Measurements from ENCODE around the gene PLIN3. TPM values are rescaled to one million over a fixed set of nuclear protein-coding genes. Genes with fewer than 3 reads are reported as not detected.
A peak's percentile ranks its signal among the peaks of the same experiment; 100 is the strongest.
"Not testable (repeated sequence)": the region's sequence is repeated elsewhere in the genome, so short reads cannot be mapped to it uniquely, and the experiment has no call there.

Gene PLIN3
- total and polyA plus RNA-seq, 5 donors from 2014 or later, result 26.5 to 35.6 (median 31.2) TPM

GRCh38 chr19:4902796-4903195 is 35.3 kb upstream of the PLIN3 start, which contains the start of gene ARRDC5:
TSS of gene ARRDC5 (minus strand) at chr19:4902896. CDS start at chr19:4902825, 71 bp downstream.
- DNase-seq (no peak), ATAC-seq (ENCODE audit: low read depth in 2 of 2) (no peak)
- Mint-ChIP-seq H3K4me3 (no peak within 1 kb of the TSS), H3K27ac (peak within 1 kb of the TSS in 2 of 3 donors; percentile 25 to 61), H3K4me1 (peaks cover 0 to 12% (median 5%) of the 10 kb centered on the region in 4 donors), H3K9me3 (no peaks in the 10 kb centered on the region), H3K27me3 (no peaks in the 10 kb centered on the region), H3K36me3 (peaks cover 6% of the 10 kb centered on the region)
- no peaks in the 10 kb centered on the region for H3K27me3 ChIP-seq (ENCODE audit: control insufficient read depth, insufficient read depth, low read length)
- H3K36me3 ChIP-seq (ENCODE audit: control insufficient read depth, insufficient read depth, low read length), result peaks cover 5% of the 10 kb centered on the region
- H3K4me3 ChIP-seq (ENCODE audit: low read depth, low read length), result no peak within 1 kb of the TSS
- no peaks in the 10 kb centered on the region for H3K4me1 ChIP-seq (ENCODE audit: control insufficient read depth, insufficient read depth, low read length, poor library complexity, severe bottlenecking)
- H3K27ac ChIP-seq (ENCODE audit: insufficient read depth, low read length, poor library complexity, severe bottlenecking), result no peak within 1 kb of the TSS
- no peaks in the 10 kb centered on the region for H3K9me3 ChIP-seq (ENCODE audit: control insufficient read depth in 2 of 2, low read length in 2 of 2)

GRCh38 chr19:4900879-4901278 is 33.4 kb upstream of the PLIN3 start:
- H3K4me3 ChIP-seq (ENCODE audit: low read depth, low read length); H3K4me3 Mint-ChIP-seq; H3K4me1 ChIP-seq (ENCODE audit: control insufficient read depth, insufficient read depth, low read length, poor library complexity, severe bottlenecking); DNase-seq; H3K27ac Mint-ChIP-seq; H3K4me1 Mint-ChIP-seq; H3K27me3 Mint-ChIP-seq; H3K36me3 ChIP-seq (ENCODE audit: control insufficient read depth, insufficient read depth, low read length); H3K9me3 ChIP-seq (ENCODE audit: control insufficient read depth in 2 of 2, low read length in 2 of 2); H3K27ac ChIP-seq (ENCODE audit: insufficient read depth, low read length, poor library complexity, severe bottlenecking); H3K27me3 ChIP-seq (ENCODE audit: control insufficient read depth, insufficient read depth, low read length); H3K36me3 Mint-ChIP-seq; ATAC-seq (ENCODE audit: low read depth in 2 of 2); H3K9me3 Mint-ChIP-seq: not testable (repeated sequence)

GRCh38 chr19:4897146-4897545 is 29.7 kb upstream of the PLIN3 start:
- Histone ChIP-seq H3K4me1 (ENCODE audit: control insufficient read depth, insufficient read depth, low read length, poor library complexity, severe bottlenecking) (no peaks in the 10 kb centered on the region), H3K9me3 (ENCODE audit: control insufficient read depth in 2 of 2, low read length in 2 of 2) (no peaks in the 10 kb centered on the region), H3K4me3 (ENCODE audit: low read depth, low read length) (no peak overlapping the region), H3K27ac (ENCODE audit: insufficient read depth, low read length, poor library complexity, severe bottlenecking) (no peak overlapping the region), H3K27me3 (ENCODE audit: control insufficient read depth, insufficient read depth, low read length) (no peaks in the 10 kb centered on the region), H3K36me3 (ENCODE audit: control insufficient read depth, insufficient read depth, low read length) (no peaks in the 10 kb centered on the region)
- Mint-ChIP-seq H3K27me3 (no peaks in the 10 kb centered on the region), H3K27ac (no peak overlapping the region), H3K4me3 (no peak overlapping the region), H3K4me1 (peaks cover 0 to 10% (median 4%) of the 10 kb centered on the region in 4 donors), H3K9me3 (no peaks in the 10 kb centered on the region), H3K36me3 (peaks cover 6% of the 10 kb centered on the region)
- ATAC-seq (ENCODE audit: low read depth in 2 of 2) (no peak), DNase-seq (no peak)

GRCh38 chr19:4896372-4896771 is 28.9 kb upstream of the PLIN3 start:
- no peak overlapping the region for H3K27ac ChIP-seq (ENCODE audit: insufficient read depth, low read length, poor library complexity, severe bottlenecking)
- Mint-ChIP-seq H3K4me1 (peaks cover 0 to 8% (median 3%) of the 10 kb centered on the region in 4 donors), H3K27ac (peak overlapping the region in 1 of 3 donors; percentile 36), H3K4me3 (no peak overlapping the region), H3K27me3 (no peaks in the 10 kb centered on the region), H3K9me3 (no peaks in the 10 kb centered on the region), H3K36me3 (peaks cover 3% of the 10 kb centered on the region)
- H3K4me3 ChIP-seq (ENCODE audit: low read depth, low read length), result no peak overlapping the region
- DNase-seq, result no peak
- ATAC-seq (ENCODE audit: low read depth in 2 of 2), result no peak
- no peaks in the 10 kb centered on the region for H3K4me1 ChIP-seq (ENCODE audit: control insufficient read depth, insufficient read depth, low read length, poor library complexity, severe bottlenecking)
- H3K27me3 ChIP-seq (ENCODE audit: control insufficient read depth, insufficient read depth, low read length), result no peaks in the 10 kb centered on the region
- no peaks in the 10 kb centered on the region for H3K36me3 ChIP-seq (ENCODE audit: control insufficient read depth, insufficient read depth, low read length)
- no peaks in the 10 kb centered on the region for H3K9me3 ChIP-seq (ENCODE audit: control insufficient read depth in 2 of 2, low read length in 2 of 2)

- H3K27me3 ChIP-seq (ENCODE audit: control insufficient read depth, insufficient read depth, low read length); H3K9me3 ChIP-seq (ENCODE audit: control insufficient read depth in 2 of 2, low read length in 2 of 2); H3K4me3 ChIP-seq (ENCODE audit: low read depth, low read length); H3K4me3 Mint-ChIP-seq; H3K27ac ChIP-seq (ENCODE audit: insufficient read depth, low read length, poor library complexity, severe bottlenecking); DNase-seq; H3K27me3 Mint-ChIP-seq; H3K27ac Mint-ChIP-seq; H3K36me3 ChIP-seq (ENCODE audit: control insufficient read depth, insufficient read depth, low read length); H3K4me1 Mint-ChIP-seq; H3K4me1 ChIP-seq (ENCODE audit: control insufficient read depth, insufficient read depth, low read length, poor library complexity, severe bottlenecking); ATAC-seq (ENCODE audit: low read depth in 2 of 2); H3K9me3 Mint-ChIP-seq: not testable (repeated sequence)
- peaks cover 14% of the 10 kb centered on the region for H3K36me3 Mint-ChIP-seq
Measured at GRCh38 chr19:4892962-4893361, 25.5 kb upstream of the PLIN3 start.

- H3K36me3 ChIP-seq (ENCODE audit: control insufficient read depth, insufficient read depth, low read length), result peaks cover 6% of the 10 kb centered on the region
- H3K27ac Mint-ChIP-seq, result no peak overlapping the region
- no peaks in the 10 kb centered on the region for H3K4me1 ChIP-seq (ENCODE audit: control insufficient read depth, insufficient read depth, low read length, poor library complexity, severe bottlenecking)
- DNase-seq (no peak), ATAC-seq (ENCODE audit: low read depth in 2 of 2) (no peak)
- H3K27ac ChIP-seq (ENCODE audit: insufficient read depth, low read length, poor library complexity, severe bottlenecking), result no peak overlapping the region
- no peaks in the 10 kb centered on the region for H3K9me3 Mint-ChIP-seq
- H3K4me3 Mint-ChIP-seq, result no peak overlapping the region
- H3K9me3 ChIP-seq (ENCODE audit: control insufficient read depth in 2 of 2, low read length in 2 of 2), result no peaks in the 10 kb centered on the region
- H3K4me1 Mint-ChIP-seq, result peaks cover 0 to 6% (median 3%) of the 10 kb centered on the region in 4 donors
- H3K27me3 Mint-ChIP-seq, result no peaks in the 10 kb centered on the region
- no peaks in the 10 kb centered on the region for H3K27me3 ChIP-seq (ENCODE audit: control insufficient read depth, insufficient read depth, low read length)
- peaks cover 14% of the 10 kb centered on the region for H3K36me3 Mint-ChIP-seq
- no peak overlapping the region for H3K4me3 ChIP-seq (ENCODE audit: low read depth, low read length)
Measured at GRCh38 chr19:4891066-4891465, 23.6 kb upstream of the PLIN3 start.

- ATAC-seq (ENCODE audit: low read depth in 2 of 2), result no peak
- Histone ChIP-seq H3K4me1 (ENCODE audit: control insufficient read depth, insufficient read depth, low read length, poor library complexity, severe bottlenecking) (no peaks in the 10 kb centered on the region), H3K4me3 (ENCODE audit: low read depth, low read length) (no peak overlapping the region), H3K36me3 (ENCODE audit: control insufficient read depth, insufficient read depth, low read length) (peaks cover 6% of the 10 kb centered on the region), H3K27ac (ENCODE audit: insufficient read depth, low read length, poor library complexity, severe bottlenecking) (no peak overlapping the region), H3K9me3 (ENCODE audit: control insufficient read depth in 2 of 2, low read length in 2 of 2) (no peaks in the 10 kb centered on the region), H3K27me3 (ENCODE audit: control insufficient read depth, insufficient read depth, low read length) (no peaks in the 10 kb centered on the region)
- Mint-ChIP-seq H3K27me3 (no peaks in the 10 kb centered on the region), H3K36me3 (peaks cover 11% of the 10 kb centered on the region), H3K27ac (no peak overlapping the region), H3K4me1 (no peaks in the 10 kb centered on the region), H3K9me3 (no peaks in the 10 kb centered on the region), H3K4me3 (peak overlapping the region in 1 of 4 donors; percentile 44)
- DNase-seq, result no peak
Measured at GRCh38 chr19:4889034-4889815, 21.8 kb upstream of the PLIN3 start.

GRCh38 chr19:4887803-4888202 is 20.3 kb upstream of the PLIN3 start:
- not testable (repeated sequence) for H3K9me3 ChIP-seq (ENCODE audit: control insufficient read depth in 2 of 2, low read length in 2 of 2); ATAC-seq (ENCODE audit: low read depth in 2 of 2); DNase-seq; H3K36me3 ChIP-seq (ENCODE audit: control insufficient read depth, insufficient read depth, low read length); H3K27me3 Mint-ChIP-seq; H3K27ac Mint-ChIP-seq; H3K27ac ChIP-seq (ENCODE audit: insufficient read depth, low read length, poor library complexity, severe bottlenecking); H3K4me1 Mint-ChIP-seq; H3K4me3 ChIP-seq (ENCODE audit: low read depth, low read length); H3K4me3 Mint-ChIP-seq; H3K9me3 Mint-ChIP-seq; H3K27me3 ChIP-seq (ENCODE audit: control insufficient read depth, insufficient read depth, low read length); H3K4me1 ChIP-seq (ENCODE audit: control insufficient read depth, insufficient read depth, low read length, poor library complexity, severe bottlenecking)
- peaks cover 11% of the 10 kb centered on the region for H3K36me3 Mint-ChIP-seq

All from CD4-positive, CD25-positive, alpha-beta regulatory T cell (primary cell).